ENCODE data around the gene ENTPD2.
A peak's percentile ranks its signal among the peaks of the same experiment; 100 is the strongest.

Gene ENTPD2

GRCh38 chr9:137080260-137081122, 26.6 kb upstream of the ENTPD2 start:
- Histone ChIP-seq H3K56ac (ENCODE audit: low read length) (no peak overlapping the region), H3K4me3 (ENCODE audit: low read length) (no peak overlapping the region), H2BK15ac (replicated peaks; ENCODE audit: low read depth) (no peak overlapping the region), H3K23ac (ENCODE audit: low read length) (no peak overlapping the region), H3K4me1 (ENCODE audit: control insufficient read depth, low read depth, low read length) (no peaks in the 10 kb centered on the region), H3K36me3 (ENCODE audit: control insufficient read depth, insufficient read depth, low read length) (no peaks in the 10 kb centered on the region), H2BK120ac (ENCODE audit: low read depth, low read length) (no peak overlapping the region), H3K9ac (ENCODE audit: low read length) (no peak overlapping the region), H3K79me2 (ENCODE audit: control insufficient read depth, insufficient read depth, low read length) (no peaks in the 10 kb centered on the region), H3K79me1 (ENCODE audit: low read length) (no peaks in the 10 kb centered on the region), H3K27me3 (ENCODE audit: insufficient read depth, low read length, poor library complexity) (peaks cover 9% of the 10 kb centered on the region), H2BK5ac (ENCODE audit: low read length) (no peak overlapping the region), H3K4ac (ENCODE audit: low read depth, low read length) (no peak overlapping the region), H4K5ac (ENCODE audit: low read length) (no peak overlapping the region), H3K18ac (ENCODE audit: low read length) (no peak overlapping the region), H4K8ac (ENCODE audit: low read depth, low read length) (no peak overlapping the region), H2AK5ac (ENCODE audit: low read length) (no peak overlapping the region), H3K4me2 (ENCODE audit: low read length) (no peak overlapping the region), H3K27ac (ENCODE audit: low read depth, low read length) (no peak overlapping the region)
- WGBS (ENCODE audit: extremely low coverage, insufficient coverage, low lambda C conversion rate) = no CpG with 5 or more reads among the region's 24 CpGs
- DNase-seq = no peak

- Histone ChIP-seq H3K36me3 (ENCODE audit: control insufficient read depth, insufficient read depth, low read length) (no peaks in the 10 kb centered on the region), H3K9ac (ENCODE audit: low read length) (no peak overlapping the region), H3K79me1 (ENCODE audit: low read length) (no peaks in the 10 kb centered on the region), H3K56ac (ENCODE audit: low read length) (no peak overlapping the region), H4K5ac (ENCODE audit: low read length) (no peak overlapping the region), H2BK5ac (ENCODE audit: low read length) (no peak overlapping the region), H3K79me2 (ENCODE audit: control insufficient read depth, insufficient read depth, low read length) (no peaks in the 10 kb centered on the region), H3K27ac (ENCODE audit: low read depth, low read length) (no peak overlapping the region), H2BK120ac (ENCODE audit: low read depth, low read length) (no peak overlapping the region), H2BK15ac (replicated peaks; ENCODE audit: low read depth) (no peak overlapping the region), H3K4me2 (ENCODE audit: low read length) (no peak overlapping the region), H4K8ac (ENCODE audit: low read depth, low read length) (no peak overlapping the region), H2AK5ac (ENCODE audit: low read length) (no peak overlapping the region), H3K4ac (ENCODE audit: low read depth, low read length) (no peak overlapping the region), H3K4me3 (ENCODE audit: low read length) (no peak overlapping the region), H3K23ac (ENCODE audit: low read length) (no peak overlapping the region), H3K27me3 (ENCODE audit: insufficient read depth, low read length, poor library complexity) (peaks cover 9% of the 10 kb centered on the region), H3K4me1 (ENCODE audit: control insufficient read depth, low read depth, low read length) (no peaks in the 10 kb centered on the region), H3K18ac (ENCODE audit: low read length) (no peak overlapping the region)
- no peak for DNase-seq
- WGBS (ENCODE audit: extremely low coverage, insufficient coverage, low lambda C conversion rate) = no CpG with 5 or more reads among the region's 13 CpGs
Measured at GRCh38 chr9:137079401-137079787, 25.5 kb upstream of the ENTPD2 start.

GRCh38 chr9:137078701-137079400, 25.0 kb upstream of the ENTPD2 start:
- H3K27ac ChIP-seq (ENCODE audit: low read depth, low read length) = no peak overlapping the region

DNA sequence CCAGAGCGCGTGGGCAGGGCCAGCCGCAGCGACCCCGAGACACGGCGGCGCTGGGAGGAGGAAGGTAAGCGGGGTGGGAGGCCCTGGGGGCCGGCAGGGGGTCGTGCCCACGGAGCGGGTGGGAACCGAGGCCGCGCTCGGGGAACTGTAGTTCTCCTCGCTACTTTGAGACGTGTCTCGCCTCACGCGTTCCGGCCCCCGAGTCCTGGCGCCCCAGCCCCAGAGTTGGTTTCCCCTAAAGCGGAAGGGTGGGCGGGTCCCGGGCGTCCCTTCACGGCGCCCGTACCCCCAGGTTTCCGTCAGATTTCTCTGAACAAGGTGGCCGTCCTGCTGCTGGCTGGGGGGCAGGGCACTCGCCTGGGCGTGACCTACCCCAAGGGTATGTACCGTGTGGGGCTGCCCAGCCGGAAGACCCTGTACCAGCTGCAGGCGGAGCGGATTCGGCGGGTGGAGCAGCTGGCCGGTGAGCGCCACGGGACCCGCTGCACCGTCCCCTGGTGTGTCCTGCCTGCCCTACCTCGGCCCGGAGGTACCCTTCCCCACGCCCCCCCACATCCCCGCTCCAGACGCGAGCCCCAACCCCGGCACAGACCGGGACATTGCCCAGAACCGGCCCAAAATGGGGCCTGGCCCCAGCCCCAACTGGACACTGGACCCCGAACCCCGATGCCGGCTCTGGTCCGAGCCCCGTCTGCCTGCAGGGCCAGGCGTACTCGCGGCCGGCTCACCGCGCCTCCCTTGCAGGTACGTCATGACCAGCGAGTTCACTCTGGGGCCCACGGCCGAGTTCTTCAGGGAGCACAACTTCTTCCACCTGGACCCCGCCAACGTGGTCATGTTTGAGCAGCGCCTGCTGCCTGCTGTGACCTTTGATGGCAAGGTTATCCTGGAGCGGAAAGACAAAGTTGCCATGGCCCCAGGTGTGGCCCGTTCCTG, 24.2 kb upstream of the ENTPD2 start:
- Histone ChIP-seq H4K5ac (ENCODE audit: low read length) (no peak overlapping the region), H3K79me2 (ENCODE audit: control insufficient read depth, insufficient read depth, low read length) (no peaks in the 10 kb centered on the region), H3K4me2 (ENCODE audit: low read length) (peak overlapping the region; percentile 80), H4K8ac (ENCODE audit: low read depth, low read length) (no peak overlapping the region), H2BK120ac (ENCODE audit: low read depth, low read length) (no peak overlapping the region), H3K56ac (ENCODE audit: low read length) (peak overlapping the region; percentile 81), H2BK5ac (ENCODE audit: low read length) (no peak overlapping the region), H3K4me1 (ENCODE audit: control insufficient read depth, low read depth, low read length) (no peaks in the 10 kb centered on the region), H2AK5ac (ENCODE audit: low read length) (no peak overlapping the region), H3K4me3 (ENCODE audit: low read length) (no peak overlapping the region), H3K36me3 (ENCODE audit: control insufficient read depth, insufficient read depth, low read length) (no peaks in the 10 kb centered on the region), H2BK15ac (replicated peaks; ENCODE audit: low read depth) (no peak overlapping the region), H3K27ac (ENCODE audit: low read depth, low read length) (no peak overlapping the region), H3K4ac (ENCODE audit: low read depth, low read length) (no peak overlapping the region), H3K18ac (ENCODE audit: low read length) (no peak overlapping the region), H3K79me1 (ENCODE audit: low read length) (no peaks in the 10 kb centered on the region), H3K9ac (ENCODE audit: low read length) (peak overlapping the region; percentile 64), H3K23ac (ENCODE audit: low read length) (peak overlapping the region; percentile 89), H3K27me3 (ENCODE audit: insufficient read depth, low read length, poor library complexity) (peaks cover 9% of the 10 kb centered on the region)
- no peak for DNase-seq
- WGBS (ENCODE audit: extremely low coverage, insufficient coverage, low lambda C conversion rate) = no CpG with 5 or more reads among the region's 76 CpGs

More at GRCh38 chr9:137078701-137079400, 25.0 kb upstream of the ENTPD2 start:
- H2AK5ac ChIP-seq (ENCODE audit: low read length) = no peak overlapping the region
- H3K4ac ChIP-seq (ENCODE audit: low read depth, low read length) = no peak overlapping the region
- no peaks in the 10 kb centered on the region for H3K79me1 ChIP-seq (ENCODE audit: low read length)
- H3K79me2 ChIP-seq (ENCODE audit: control insufficient read depth, insufficient read depth, low read length) = no peaks in the 10 kb centered on the region
- no peak overlapping the region for H4K5ac ChIP-seq (ENCODE audit: low read length)
- H3K36me3 ChIP-seq (ENCODE audit: control insufficient read depth, insufficient read depth, low read length) = no peaks in the 10 kb centered on the region
- H2BK120ac ChIP-seq (ENCODE audit: low read depth, low read length) = no peak overlapping the region
- H3K4me1 ChIP-seq (ENCODE audit: control insufficient read depth, low read depth, low read length) = no peaks in the 10 kb centered on the region
- no CpG with 5 or more reads among the region's 51 CpGs for WGBS (ENCODE audit: extremely low coverage, insufficient coverage, low lambda C conversion rate)
- peak overlapping the region; percentile 73 for H3K56ac ChIP-seq (ENCODE audit: low read length)
- no peak overlapping the region for H4K8ac ChIP-seq (ENCODE audit: low read depth, low read length)
- H3K23ac ChIP-seq (ENCODE audit: low read length) = peak overlapping the region; percentile 89
- no peak overlapping the region for H2BK15ac ChIP-seq (replicated peaks; ENCODE audit: low read depth)
- no peak overlapping the region for H2BK5ac ChIP-seq (ENCODE audit: low read length)
- H3K18ac ChIP-seq (ENCODE audit: low read length) = no peak overlapping the region
- H3K4me3 ChIP-seq (ENCODE audit: low read length) = no peak overlapping the region
- DNase-seq = peak; percentile 63
- H3K9ac ChIP-seq (ENCODE audit: low read length) = peak overlapping the region; percentile 64
- H3K4me2 ChIP-seq (ENCODE audit: low read length) = peak overlapping the region; percentile 80
- peaks cover 9% of the 10 kb centered on the region for H3K27me3 ChIP-seq (ENCODE audit: insufficient read depth, low read length, poor library complexity)

GRCh38 chr9:137077010-137077747, 23.3 kb upstream of the ENTPD2 start, which contains the start of gene UAP1L1:
TSS of gene UAP1L1 (plus strand) at chr9:137077517. CDS start at chr9:137077533, 16 bp downstream.
- no peaks in the 10 kb centered on the region for H3K36me3 ChIP-seq (ENCODE audit: control insufficient read depth, insufficient read depth, low read length)
- H2BK5ac ChIP-seq (ENCODE audit: low read length) = no peak within 1 kb of the TSS
- no CpG with 5 or more reads among the region's 87 CpGs for WGBS (ENCODE audit: extremely low coverage, insufficient coverage, low lambda C conversion rate)
- no peaks in the 10 kb centered on the region for H3K79me2 ChIP-seq (ENCODE audit: control insufficient read depth, insufficient read depth, low read length)
- peak within 1 kb of the TSS; percentile 81 for H3K56ac ChIP-seq (ENCODE audit: low read length)
- peak within 1 kb of the TSS; percentile 9 for H3K4me3 ChIP-seq (ENCODE audit: low read length)
- H2AK5ac ChIP-seq (ENCODE audit: low read length) = no peak within 1 kb of the TSS
- no peak within 1 kb of the TSS for H4K5ac ChIP-seq (ENCODE audit: low read length)
- no peak within 1 kb of the TSS for H2BK15ac ChIP-seq (replicated peaks; ENCODE audit: low read depth)
- no peak within 1 kb of the TSS for H2BK120ac ChIP-seq (ENCODE audit: low read depth, low read length)
- H3K4me2 ChIP-seq (ENCODE audit: low read length) = peak within 1 kb of the TSS; percentile 80
- H3K9ac ChIP-seq (ENCODE audit: low read length) = peak within 1 kb of the TSS; percentile 64
- H4K8ac ChIP-seq (ENCODE audit: low read depth, low read length) = no peak within 1 kb of the TSS
- peaks cover 9% of the 10 kb centered on the region for H3K27me3 ChIP-seq (ENCODE audit: insufficient read depth, low read length, poor library complexity)
- no peak for DNase-seq
- H3K27ac ChIP-seq (ENCODE audit: low read depth, low read length) = no peak within 1 kb of the TSS
- H3K4me1 ChIP-seq (ENCODE audit: control insufficient read depth, low read depth, low read length) = no peaks in the 10 kb centered on the region
- H3K18ac ChIP-seq (ENCODE audit: low read length) = no peak within 1 kb of the TSS
- no peaks in the 10 kb centered on the region for H3K79me1 ChIP-seq (ENCODE audit: low read length)
- H3K23ac ChIP-seq (ENCODE audit: low read length) = no peak within 1 kb of the TSS
- H3K4ac ChIP-seq (ENCODE audit: low read depth, low read length) = no peak within 1 kb of the TSS
